ENCODE results near the gene ADNP. TPM values are rescaled to one million over a fixed set of nuclear protein-coding genes. Genes with fewer than 3 reads are reported as not detected.
A peak's percentile ranks its signal among the peaks of the same experiment; 100 is the strongest.

Gene ADNP
- total RNA-seq, 1 donor from 2014 or later = 75.4 TPM

GRCh38 chr20:50844430-50845100 lies 86.7 kb downstream of the ADNP start:
- Mint-ChIP-seq H3K9me3 (no peaks in the 10 kb centered on the region), H3K4me1 (peaks cover 18% of the 10 kb centered on the region), H3K27me3 (ENCODE audit: insufficient read depth, low read depth) (peaks cover 3% of the 10 kb centered on the region), H3K4me3 (no peak overlapping the region), H3K36me3 (no peaks in the 10 kb centered on the region), H3K27ac (no peak overlapping the region)
- no peaks in the 10 kb centered on the region for H3K79me2 ChIP-seq (ENCODE audit: low read depth)
- H3K9me3 ChIP-seq (ENCODE audit: low read depth) = no peaks in the 10 kb centered on the region
- H3K27me3 ChIP-seq = no peaks in the 10 kb centered on the region
- no peak overlapping the region for H3K4me3 ChIP-seq
- no peak overlapping the region for H3K9ac ChIP-seq
- H4K20me1 ChIP-seq (ENCODE audit: low read depth) = peaks cover 3% of the 10 kb centered on the region
- no peak overlapping the region for H3K27ac ChIP-seq
- no peaks in the 10 kb centered on the region for H3F3A ChIP-seq (ENCODE audit: low read depth)
- no peaks in the 10 kb centered on the region for H3K36me3 ChIP-seq
- H2AFZ ChIP-seq (replicated peaks) = no peak overlapping the region
- H3K4me2 ChIP-seq = no peak overlapping the region
- no peak for DNase-seq (ENCODE audit: low spot score)
- H3K4me1 ChIP-seq = peaks cover 8% of the 10 kb centered on the region
- TF ChIP-seq, protein P1, sequence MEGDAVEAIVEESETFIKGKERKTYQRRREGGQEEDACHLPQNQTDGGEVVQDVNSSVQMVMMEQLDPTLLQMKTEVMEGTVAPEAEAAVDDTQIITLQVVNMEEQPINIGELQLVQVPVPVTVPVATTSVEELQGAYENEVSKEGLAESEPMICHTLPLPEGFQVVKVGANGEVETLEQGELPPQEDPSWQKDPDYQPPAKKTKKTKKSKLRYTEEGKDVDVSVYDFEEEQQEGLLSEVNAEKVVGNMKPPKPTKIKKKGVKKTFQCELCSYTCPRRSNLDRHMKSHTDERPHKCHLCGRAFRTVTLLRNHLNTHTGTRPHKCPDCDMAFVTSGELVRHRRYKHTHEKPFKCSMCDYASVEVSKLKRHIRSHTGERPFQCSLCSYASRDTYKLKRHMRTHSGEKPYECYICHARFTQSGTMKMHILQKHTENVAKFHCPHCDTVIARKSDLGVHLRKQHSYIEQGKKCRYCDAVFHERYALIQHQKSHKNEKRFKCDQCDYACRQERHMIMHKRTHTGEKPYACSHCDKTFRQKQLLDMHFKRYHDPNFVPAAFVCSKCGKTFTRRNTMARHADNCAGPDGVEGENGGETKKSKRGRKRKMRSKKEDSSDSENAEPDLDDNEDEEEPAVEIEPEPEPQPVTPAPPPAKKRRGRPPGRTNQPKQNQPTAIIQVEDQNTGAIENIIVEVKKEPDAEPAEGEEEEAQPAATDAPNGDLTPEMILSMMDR (IDR thresholded peaks at IDR 0.05) = no peak
- TF ChIP-seq EZH2phosphoT487 (IDR thresholded peaks at IDR 0.05) = no peak
- TF ChIP-seq EZH2 (IDR thresholded peaks at IDR 0.05) = no peak

GRCh38 chr20:50843331-50844276 lies 87.6 kb downstream of the ADNP start:
- Histone ChIP-seq H2AFZ (replicated peaks) (no peak overlapping the region), H4K20me1 (ENCODE audit: low read depth) (peaks cover 3% of the 10 kb centered on the region), H3K9me3 (ENCODE audit: low read depth) (no peaks in the 10 kb centered on the region), H3K79me2 (ENCODE audit: low read depth) (no peaks in the 10 kb centered on the region), H3F3A (ENCODE audit: low read depth) (no peaks in the 10 kb centered on the region), H3K27ac (no peak overlapping the region), H3K4me3 (no peak overlapping the region), H3K4me2 (no peak overlapping the region), H3K9ac (no peak overlapping the region), H3K4me1 (peaks cover 4% of the 10 kb centered on the region), H3K27me3 (no peaks in the 10 kb centered on the region), H3K36me3 (no peaks in the 10 kb centered on the region)
- Mint-ChIP-seq H3K36me3 (no peaks in the 10 kb centered on the region), H3K27me3 (ENCODE audit: insufficient read depth, low read depth) (peaks cover 3% of the 10 kb centered on the region), H3K27ac (peak overlapping the region; percentile 72), H3K4me1 (peaks cover 9% of the 10 kb centered on the region), H3K4me3 (no peak overlapping the region), H3K9me3 (no peaks in the 10 kb centered on the region)
- TF ChIP-seq, protein P1 (IDR thresholded peaks at IDR 0.05) = no peak
- TF ChIP-seq EZH2phosphoT487 (IDR thresholded peaks at IDR 0.05) = no peak
- TF ChIP-seq EZH2 (IDR thresholded peaks at IDR 0.05) = no peak
- DNase-seq (ENCODE audit: low spot score) = no peak

- H3K27ac Mint-ChIP-seq = no peak overlapping the region
- H3K36me3 Mint-ChIP-seq = no peaks in the 10 kb centered on the region
- H3K4me3 Mint-ChIP-seq = no peak overlapping the region
- H3K4me3 ChIP-seq = no peak overlapping the region
- no peak overlapping the region for H3K27ac ChIP-seq
- no peaks in the 10 kb centered on the region for H3K9me3 ChIP-seq (ENCODE audit: low read depth)
- no peak overlapping the region for H3K4me2 ChIP-seq
- H3K79me2 ChIP-seq (ENCODE audit: low read depth) = no peaks in the 10 kb centered on the region
- DNase-seq (ENCODE audit: low spot score) = no peak
- H3K9ac ChIP-seq = no peak overlapping the region
- no peaks in the 10 kb centered on the region for H3K4me1 ChIP-seq
- no peaks in the 10 kb centered on the region for H3K36me3 ChIP-seq
- no peak overlapping the region for H2AFZ ChIP-seq (replicated peaks)
- no peak for TF ChIP-seq EZH2phosphoT487 (IDR thresholded peaks at IDR 0.05)
- no peak for TF ChIP-seq EZH2 (IDR thresholded peaks at IDR 0.05)
- TF ChIP-seq, protein P1 (IDR thresholded peaks at IDR 0.05) = no peak
- H3K4me1 Mint-ChIP-seq = peaks cover 4% of the 10 kb centered on the region
- no peaks in the 10 kb centered on the region for H3K9me3 Mint-ChIP-seq
- H3F3A ChIP-seq (ENCODE audit: low read depth) = no peaks in the 10 kb centered on the region
- H4K20me1 ChIP-seq (ENCODE audit: low read depth) = peaks cover under 1% of the 10 kb centered on the region
- no peaks in the 10 kb centered on the region for H3K27me3 Mint-ChIP-seq (ENCODE audit: insufficient read depth, low read depth)
- no peaks in the 10 kb centered on the region for H3K27me3 ChIP-seq
These were observed 88.4 kb downstream of the ADNP start for GRCh38 chr20:50842821-50843220.

Small RNA genes lying within 50 kb of the gene (small RNA-seq; reads per million reads assigned to genes)
- not detected for gene TMSB4XP6

Other genes with a start within 250 kb of the ADNP start
- 1.2 and 3.7 TPM in 2 replicates for gene RIPOR3, start 239.9 kb downstream of the ADNP start, total RNA-seq (ENCODE audit: low replicate concordance)
- gene PARD6B, start 199.9 kb downstream of the ADNP start, total RNA-seq (ENCODE audit: low replicate concordance) = 31.0 and 45.7 TPM in 2 replicates
- 15.3 and 24.1 TPM in 2 replicates for gene BCAS4, start 136.4 kb downstream of the ADNP start, total RNA-seq (ENCODE audit: low replicate concordance)
- gene DPM1, start 27.1 kb upstream of the ADNP start, total RNA-seq (ENCODE audit: low replicate concordance) = 76.7 and 173 TPM in 2 replicates
- 5.6 and 7.5 TPM in 2 replicates for gene MOCS3, start 27.4 kb upstream of the ADNP start, total RNA-seq (ENCODE audit: low replicate concordance)
- 2.2 and 11.4 TPM in 2 replicates for gene KCNG1, start 91.7 kb upstream of the ADNP start, total RNA-seq (ENCODE audit: low replicate concordance)